ENCODE results near the gene HTR7.
"Not testable (repeated sequence)": the region's sequence is repeated elsewhere in the genome, so short reads cannot be mapped to it uniquely, and the experiment has no call there.

The HTR7 gene

GRCh38 chr10:90846746-90847145 is 11.1 kb downstream of the HTR7 start:
- TF ChIP-seq CTCF (IDR thresholded peaks at IDR 0.05; ENCODE audit: low read depth, low read length), result no peak
- no peak overlapping the region for H3K4me3 ChIP-seq (ENCODE audit: low read depth, low read length)

- H3K4me3 ChIP-seq (ENCODE audit: low read depth, low read length), result no peak overlapping the region
Observed at GRCh38 chr10:90845726-90846125, 12.1 kb downstream of the HTR7 start.

GRCh38 chr10:90842725-90843124 is 15.1 kb downstream of the HTR7 start:
- no peak overlapping the region for H3K4me3 ChIP-seq (ENCODE audit: low read depth, low read length)
- no peak for TF ChIP-seq CTCF (IDR thresholded peaks at IDR 0.05; ENCODE audit: low read depth, low read length)

More at GRCh38 chr10:90845726-90846125, 12.1 kb downstream of the HTR7 start:
- TF ChIP-seq CTCF (IDR thresholded peaks at IDR 0.05; ENCODE audit: low read depth, low read length), result no peak

- TF ChIP-seq CTCF (IDR thresholded peaks at IDR 0.05; ENCODE audit: low read depth, low read length), result no peak
- no peak overlapping the region for H3K4me3 ChIP-seq (ENCODE audit: low read depth, low read length)
Observed at GRCh38 chr10:90837486-90837885, 20.4 kb downstream of the HTR7 start.

- H3K4me3 ChIP-seq (ENCODE audit: low read depth, low read length), result no peak overlapping the region
- no peak for TF ChIP-seq CTCF (IDR thresholded peaks at IDR 0.05; ENCODE audit: low read depth, low read length)
Observed at GRCh38 chr10:90834326-90834725, 23.5 kb downstream of the HTR7 start.

GRCh38 chr10:90832111-90832510 is 25.7 kb downstream of the HTR7 start:
- no peak for TF ChIP-seq CTCF (IDR thresholded peaks at IDR 0.05; ENCODE audit: low read depth, low read length)
- H3K4me3 ChIP-seq (ENCODE audit: low read depth, low read length), result no peak overlapping the region

GRCh38 chr10:90822508-90822907 is 35.3 kb downstream of the HTR7 start:
- no peak for TF ChIP-seq CTCF (IDR thresholded peaks at IDR 0.05; ENCODE audit: low read depth, low read length)
- no peak overlapping the region for H3K4me3 ChIP-seq (ENCODE audit: low read depth, low read length)

- H3K4me3 ChIP-seq (ENCODE audit: low read depth, low read length), result not testable (repeated sequence)
Observed at GRCh38 chr10:90821864-90822263, 36.0 kb downstream of the HTR7 start.
